Mesendoderm (in vitro differentiated cells): ENCODE data around the gene NBPF9. TPM values are rescaled to one million over a fixed set of nuclear protein-coding genes. Genes with fewer than 3 reads are reported as not detected.
A peak's percentile ranks its signal among the peaks of the same experiment; 100 is the strongest.
"Not testable (repeated sequence)": the region's sequence is repeated elsewhere in the genome, so short reads cannot be mapped to it uniquely, and the experiment has no call there.

ENCODE experiments used
- DNase-seq: peaks from one replicate; pipeline ENCODE4 v3.0.0; 2013
- H2AK5ac ChIP-seq: 2 replicates; pipeline ENCODE4 v1.6.1; 2013; ENCODE audit warnings: low read length, inconsistent platforms
- H2BK120ac ChIP-seq: 2 replicates; pipeline ENCODE4 v1.6.1; 2013; ENCODE audit warnings: low read depth, mild to moderate bottlenecking, low read length, moderate library complexity, mixed read lengths
- H2BK15ac ChIP-seq: replicated peaks from 2 replicates; pipeline ENCODE4 v1.6.1; 2013; ENCODE audit warnings: low read depth, mild to moderate bottlenecking, moderate library complexity
- H2BK5ac ChIP-seq: 2 replicates; pipeline ENCODE4 v1.6.1; 2013; ENCODE audit warnings: low read length, inconsistent platforms
- H3K18ac ChIP-seq: 2 replicates; pipeline ENCODE4 v1.6.1; 2013; ENCODE audit warnings: mild to moderate bottlenecking, low read length, mixed read lengths
- H3K23ac ChIP-seq: one replicate; pipeline ENCODE4 v1.6.1; 2013; ENCODE audit warnings: low read length
- H3K27ac ChIP-seq: 2 replicates; pipeline ENCODE4 v1.5.1; 2013; ENCODE audit warnings: low read depth, mild to moderate bottlenecking, inconsistent platforms, low read length, moderate library complexity
- H3K27me3 ChIP-seq: 2 replicates; pipeline ENCODE4 v1.6.1; 2013; ENCODE audit warnings: low read length, control low read depth, mild to moderate bottlenecking, inconsistent platforms; ENCODE audit not compliant: insufficient read depth, poor library complexity
- H3K36me3 ChIP-seq: 2 replicates; pipeline ENCODE4 v1.6.1; 2013; ENCODE audit warnings: low read length, inconsistent platforms; ENCODE audit not compliant: control insufficient read depth, insufficient read depth
- H3K4ac ChIP-seq: one replicate; pipeline ENCODE4 v1.6.1; 2013; ENCODE audit warnings: low read depth, mild to moderate bottlenecking, low read length, moderate library complexity
- H3K4me1 ChIP-seq: 2 replicates; pipeline ENCODE4 v1.6.1; 2013; ENCODE audit warnings: low read depth, low read length, inconsistent platforms; ENCODE audit not compliant: control insufficient read depth
- H3K4me2 ChIP-seq: 2 replicates; pipeline ENCODE4 v1.6.1; 2013; ENCODE audit warnings: low read length
- H3K4me3 ChIP-seq: 2 replicates; pipeline ENCODE4 v1.5.1; 2013; ENCODE audit warnings: mild to moderate bottlenecking, low read length
- H3K56ac ChIP-seq: one replicate; pipeline ENCODE4 v1.6.1; 2013; ENCODE audit warnings: low read length
- H3K79me1 ChIP-seq: 2 replicates; pipeline ENCODE4 v1.6.1; 2013; ENCODE audit warnings: low read length, inconsistent platforms
- H3K79me2 ChIP-seq: 2 replicates; pipeline ENCODE4 v1.6.1; 2013; ENCODE audit warnings: mild to moderate bottlenecking, low read length; ENCODE audit not compliant: control insufficient read depth, insufficient read depth
- H3K9ac ChIP-seq: 2 replicates; pipeline ENCODE4 v1.6.1; 2013; ENCODE audit warnings: low read length, inconsistent platforms
- H4K5ac ChIP-seq: one replicate; pipeline ENCODE4 v1.6.1; 2013; ENCODE audit warnings: low read length
- H4K8ac ChIP-seq: one replicate; pipeline ENCODE4 v1.6.1; 2013; ENCODE audit warnings: low read depth, mild to moderate bottlenecking, control low read depth, low read length, moderate library complexity
- WGBS: extraction: QIAGEN DNeasy Blood & Tissue Kit; methylation state at CpG from one replicate; pipeline ENCODE4 v1.1.7; 2013; ENCODE audit warnings: low lambda C conversion rate, missing lambda C conversion rate; ENCODE audit not compliant: insufficient coverage; ENCODE audit errors: extremely low coverage; 5-methylcytosine and 5-hydroxymethylcytosine counted together
- polyA plus RNA-seq, 2 experiments: library from polyadenylated mRNA; stranded (reverse); fragments of 200-250 nt; gene quantifications; one replicate each; pipeline ENCODE4 v1.2.3, GENCODE V29; 2013

Gene NBPF9
- 2.2 TPM for polyA plus RNA-seq (2013, experiment 1 of 2)
- 1.8 TPM for polyA plus RNA-seq (2013, experiment 2 of 2)

DNA sequence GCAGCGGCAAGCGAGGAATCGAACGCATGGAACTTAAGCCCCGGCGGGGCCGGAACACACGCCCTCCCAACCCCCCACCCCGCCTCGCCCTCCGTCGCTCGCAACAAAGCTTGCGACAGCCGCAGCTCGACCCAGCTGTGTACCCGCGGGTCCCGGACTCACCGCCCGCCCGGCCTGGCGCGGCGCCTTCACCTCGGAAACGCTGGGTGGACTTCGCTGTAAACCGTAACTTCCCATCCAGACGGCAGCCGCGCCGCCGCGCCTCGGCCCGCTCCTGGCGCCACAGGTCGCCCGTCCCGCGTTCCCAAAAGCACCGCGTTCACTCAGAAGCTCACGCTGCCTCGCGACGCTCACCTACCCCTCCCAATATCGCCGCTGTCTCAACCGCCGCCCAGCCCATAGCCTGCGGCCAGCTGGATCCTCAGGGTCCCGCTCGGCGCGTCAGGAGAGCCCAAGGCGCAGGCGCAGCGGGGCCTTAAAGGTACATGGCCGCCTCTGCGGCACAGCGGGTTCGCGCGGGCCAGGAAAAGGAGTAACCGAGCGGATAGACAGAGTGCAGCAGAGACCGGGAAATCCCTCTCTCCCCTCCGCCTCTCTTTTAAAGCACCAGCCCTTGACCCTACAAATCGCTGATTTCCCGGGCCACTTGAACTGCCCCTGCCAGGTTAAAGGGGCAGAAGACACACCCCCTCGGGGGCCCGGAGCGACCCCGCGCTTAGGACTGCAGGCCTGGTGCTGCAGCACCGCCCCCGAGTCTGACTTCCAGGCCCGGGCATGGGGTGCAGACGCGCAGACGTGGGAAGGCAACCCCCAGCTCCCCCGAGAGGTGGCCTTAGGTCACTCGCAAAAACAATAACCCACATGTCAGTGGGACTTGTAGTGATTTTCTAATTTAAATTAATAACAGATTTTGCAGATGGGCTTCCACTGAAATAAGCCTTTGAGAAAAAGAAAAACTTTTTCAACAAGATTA, at the start of gene NBPF9:
Gene NBPF9 (minus strand): TSS at position 443 of the 973 bp plus-strand sequence. CDS start 21,412 bp downstream, outside the sequence.
- H3K4me1 ChIP-seq, H3K36me3 ChIP-seq, H3K79me1 ChIP-seq, H2BK120ac ChIP-seq, H2AK5ac ChIP-seq, H2BK5ac ChIP-seq, H3K9ac ChIP-seq, H2BK15ac ChIP-seq, H3K4ac ChIP-seq, H3K27ac ChIP-seq, H4K5ac ChIP-seq, H3K18ac ChIP-seq, H4K8ac ChIP-seq, H3K79me2 ChIP-seq, H3K23ac ChIP-seq, H3K27me3 ChIP-seq, H3K4me2 ChIP-seq, H3K56ac ChIP-seq, H3K4me3 ChIP-seq: not testable (repeated sequence)
- DNase-seq: peak; percentile 40
- WGBS: no CpG with 5 or more reads among the region's 85 CpGs

GRCh38 chr1:149149909-149150308, 46.6 kb upstream of the NBPF9 start:
- H2AK5ac ChIP-seq, H3K79me1 ChIP-seq, H3K18ac ChIP-seq, DNase-seq, H4K8ac ChIP-seq, H2BK120ac ChIP-seq, H3K23ac ChIP-seq, H3K4me2 ChIP-seq, H3K36me3 ChIP-seq, H3K27me3 ChIP-seq, H3K4ac ChIP-seq, H3K79me2 ChIP-seq, H3K9ac ChIP-seq, H3K56ac ChIP-seq, H3K4me1 ChIP-seq, H3K27ac ChIP-seq, H2BK5ac ChIP-seq, H3K4me3 ChIP-seq, H4K5ac ChIP-seq, H2BK15ac ChIP-seq: not testable (repeated sequence)
- no CpG with 5 or more reads among the region's 4 CpGs for WGBS

DNA sequence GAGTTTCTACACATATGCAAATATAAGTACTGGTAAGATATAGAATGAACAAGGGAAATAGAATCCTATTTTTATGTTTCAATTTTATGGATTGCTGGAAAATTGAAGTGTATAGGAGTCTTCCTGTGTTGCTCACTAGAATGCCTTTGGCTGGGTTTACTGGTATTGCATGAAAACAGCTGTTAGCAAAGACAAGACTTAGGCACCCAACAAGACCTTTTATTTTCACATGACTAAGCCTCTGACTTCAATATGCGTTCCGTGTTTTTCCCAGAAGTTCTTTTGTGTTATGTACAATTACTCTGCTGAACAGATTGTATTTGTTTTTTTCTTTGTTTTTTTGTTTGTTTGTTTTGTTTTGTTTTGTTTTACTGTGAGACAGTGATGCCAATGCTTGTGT, 34.2 kb upstream of the NBPF9 start:
- not testable (repeated sequence) for H3K27me3 ChIP-seq, H3K56ac ChIP-seq, H3K9ac ChIP-seq, H2BK15ac ChIP-seq, H4K5ac ChIP-seq, H2BK5ac ChIP-seq, H2AK5ac ChIP-seq, H3K4me3 ChIP-seq, H4K8ac ChIP-seq, H3K4me1 ChIP-seq, H3K23ac ChIP-seq, DNase-seq, H3K79me2 ChIP-seq, H3K4me2 ChIP-seq, H2BK120ac ChIP-seq, H3K18ac ChIP-seq, H3K4ac ChIP-seq, H3K79me1 ChIP-seq, H3K36me3 ChIP-seq, H3K27ac ChIP-seq
- WGBS: no CpG with 5 or more reads among the region's 2 CpGs

DNA sequence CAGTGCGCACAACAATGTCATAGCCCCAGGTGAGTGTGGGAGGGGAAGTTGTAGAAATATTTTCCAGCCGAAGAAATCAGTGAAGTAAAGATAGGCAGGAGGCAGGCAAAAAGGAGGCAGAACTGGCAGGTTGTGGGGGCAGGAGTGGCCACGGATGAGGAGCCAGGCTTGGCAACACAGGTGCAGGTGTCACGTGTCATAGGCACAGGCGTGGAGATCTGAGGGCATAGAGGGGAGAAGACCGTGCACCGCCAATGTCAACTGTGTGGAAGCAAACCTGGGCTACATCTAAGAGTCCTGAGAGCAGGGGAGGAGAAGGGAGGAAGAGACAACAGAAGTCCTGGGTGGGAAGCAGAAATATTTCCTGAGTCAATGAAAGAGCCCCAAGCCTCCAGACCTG, 27.6 kb upstream of the NBPF9 start:
- not testable (repeated sequence) for H4K8ac ChIP-seq, H3K18ac ChIP-seq, H2BK15ac ChIP-seq, H2BK120ac ChIP-seq, H2AK5ac ChIP-seq, H3K4me3 ChIP-seq, H3K56ac ChIP-seq, H3K9ac ChIP-seq, H3K4me2 ChIP-seq, H3K4ac ChIP-seq, H3K27ac ChIP-seq, H3K4me1 ChIP-seq, H2BK5ac ChIP-seq, H3K36me3 ChIP-seq, H3K79me1 ChIP-seq, H3K79me2 ChIP-seq, H3K27me3 ChIP-seq, H4K5ac ChIP-seq, DNase-seq, H3K23ac ChIP-seq
- WGBS: no CpG with 5 or more reads among the region's 7 CpGs

GRCh38 chr1:149129245-149129644, 25.9 kb upstream of the NBPF9 start:
- not testable (repeated sequence) for H4K5ac ChIP-seq, H2AK5ac ChIP-seq, H3K4me3 ChIP-seq, H2BK15ac ChIP-seq, H3K36me3 ChIP-seq, H3K9ac ChIP-seq, H3K79me2 ChIP-seq, H3K56ac ChIP-seq, H2BK5ac ChIP-seq, H3K18ac ChIP-seq, H3K79me1 ChIP-seq, H4K8ac ChIP-seq, H2BK120ac ChIP-seq, DNase-seq, H3K27ac ChIP-seq, H3K4me1 ChIP-seq, H3K4ac ChIP-seq, H3K4me2 ChIP-seq, H3K27me3 ChIP-seq, H3K23ac ChIP-seq
- no CpG with 5 or more reads among the region's 17 CpGs for WGBS
